ENCODE measurements around the gene AKAP3.

AKAP3 gene

DNA sequence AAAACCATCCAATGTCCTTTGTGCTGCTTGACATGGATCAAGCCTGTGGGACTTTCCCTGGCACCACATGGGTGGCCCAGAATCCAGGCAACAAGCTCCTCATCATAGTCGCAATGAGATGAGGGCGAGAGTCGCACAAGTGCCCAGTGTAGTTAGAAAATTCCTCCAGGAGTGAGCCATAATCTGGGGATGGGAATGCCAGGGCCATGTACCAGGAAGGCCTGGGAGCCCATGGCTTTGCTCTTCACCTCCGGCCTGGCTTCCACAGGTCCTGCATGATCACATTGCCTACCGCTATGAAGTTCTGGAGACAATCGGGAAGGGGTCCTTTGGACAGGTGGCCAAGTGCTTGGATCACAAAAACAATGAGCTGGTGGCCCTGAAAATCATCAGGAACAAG, 53.0 kb downstream of the AKAP3 start:
- DNase-seq (ENCODE audit: extremely low spot score): no peak
- TF ChIP-seq, protein P1, sequence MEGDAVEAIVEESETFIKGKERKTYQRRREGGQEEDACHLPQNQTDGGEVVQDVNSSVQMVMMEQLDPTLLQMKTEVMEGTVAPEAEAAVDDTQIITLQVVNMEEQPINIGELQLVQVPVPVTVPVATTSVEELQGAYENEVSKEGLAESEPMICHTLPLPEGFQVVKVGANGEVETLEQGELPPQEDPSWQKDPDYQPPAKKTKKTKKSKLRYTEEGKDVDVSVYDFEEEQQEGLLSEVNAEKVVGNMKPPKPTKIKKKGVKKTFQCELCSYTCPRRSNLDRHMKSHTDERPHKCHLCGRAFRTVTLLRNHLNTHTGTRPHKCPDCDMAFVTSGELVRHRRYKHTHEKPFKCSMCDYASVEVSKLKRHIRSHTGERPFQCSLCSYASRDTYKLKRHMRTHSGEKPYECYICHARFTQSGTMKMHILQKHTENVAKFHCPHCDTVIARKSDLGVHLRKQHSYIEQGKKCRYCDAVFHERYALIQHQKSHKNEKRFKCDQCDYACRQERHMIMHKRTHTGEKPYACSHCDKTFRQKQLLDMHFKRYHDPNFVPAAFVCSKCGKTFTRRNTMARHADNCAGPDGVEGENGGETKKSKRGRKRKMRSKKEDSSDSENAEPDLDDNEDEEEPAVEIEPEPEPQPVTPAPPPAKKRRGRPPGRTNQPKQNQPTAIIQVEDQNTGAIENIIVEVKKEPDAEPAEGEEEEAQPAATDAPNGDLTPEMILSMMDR (IDR thresholded peaks at IDR 0.05; ENCODE audit: control extremely low read depth, extremely low read depth, low read depth, missing control alignments): no peak
- ChIA-PET POLR2A (no interaction called here), CTCF (interaction anchor here (1.5 to 9.8 kb wide), 2 partner anchors 8 to 12 kb away, joined by 3 to 96 read pairs; no protein-coding TSS in a partner anchor)

DNA sequence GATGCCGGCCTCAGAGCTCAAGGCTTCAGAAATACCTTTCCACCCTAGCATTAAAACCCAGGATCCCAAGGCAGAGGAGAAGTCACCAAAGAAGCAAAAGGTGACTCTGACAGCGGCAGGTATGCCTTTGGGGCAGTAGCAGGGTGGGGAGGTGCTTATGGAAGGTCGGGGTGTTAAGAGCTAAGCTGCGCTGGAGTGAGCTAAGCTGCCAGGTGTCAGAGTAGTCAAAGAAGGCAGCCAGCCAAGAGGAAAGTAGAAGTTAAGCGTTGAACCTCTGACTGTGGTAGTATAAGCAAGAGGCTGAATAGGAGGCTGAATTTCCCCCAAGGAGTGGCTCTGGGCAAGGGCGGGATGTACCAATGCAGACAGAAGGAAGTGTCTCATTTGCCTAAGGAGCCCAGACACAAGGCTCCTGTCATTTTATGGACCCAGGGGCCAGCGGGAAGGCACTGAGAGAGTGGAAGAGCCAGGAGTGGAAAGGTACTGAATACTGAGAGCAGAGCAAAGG, 57.6 kb downstream of the AKAP3 start:
- TF ChIP-seq, protein P1 (IDR thresholded peaks at IDR 0.05; ENCODE audit: control extremely low read depth, extremely low read depth, low read depth, missing control alignments): no peak
- POLR2A ChIA-PET: no interaction called here
- no peak for DNase-seq (ENCODE audit: extremely low spot score)
- CTCF ChIA-PET: interaction anchor here (1.6 to 9.8 kb wide), 4 partner anchors 9 to 16 kb away, joined by 6 to 96 read pairs (median 8); no protein-coding TSS in a partner anchor

- DNase-seq (ENCODE audit: extremely low spot score): no peak
- POLR2A ChIA-PET: no interaction called here
- CTCF ChIA-PET: interaction anchor here (2.7 to 9.8 kb wide), 2 partner anchors 9 to 14 kb away, joined by 8 to 96 read pairs; no protein-coding TSS in a partner anchor
- TF ChIP-seq, protein P1 (IDR thresholded peaks at IDR 0.05; ENCODE audit: control extremely low read depth, extremely low read depth, low read depth, missing control alignments): no peak
Measured at GRCh38 chr12:4589941-4590340, 58.9 kb downstream of the AKAP3 start.

GRCh38 chr12:4588916-4589315, 59.9 kb downstream of the AKAP3 start:
- DNase-seq (ENCODE audit: extremely low spot score): no peak
- ChIA-PET POLR2A (no interaction called here), CTCF (interaction anchor here (2.7 to 9.8 kb wide), 2 partner anchors 8 to 15 kb away, joined by 8 to 96 read pairs; no protein-coding TSS in a partner anchor)
- TF ChIP-seq, protein P1 (IDR thresholded peaks at IDR 0.05; ENCODE audit: control extremely low read depth, extremely low read depth, low read depth, missing control alignments): no peak

GRCh38 chr12:4587108-4587507, 61.7 kb downstream of the AKAP3 start:
- CTCF ChIA-PET: interaction anchor here (1.0 to 9.8 kb wide), 5 partner anchors 10 to 18 kb away, joined by 3 to 96 read pairs (median 4); no protein-coding TSS in a partner anchor
- TF ChIP-seq, protein P1 (IDR thresholded peaks at IDR 0.05; ENCODE audit: control extremely low read depth, extremely low read depth, low read depth, missing control alignments): no peak
- no peak for DNase-seq (ENCODE audit: extremely low spot score)
- POLR2A ChIA-PET: no interaction called here

- TF ChIP-seq, protein P1 (IDR thresholded peaks at IDR 0.05; ENCODE audit: control extremely low read depth, extremely low read depth, low read depth, missing control alignments): no peak
- ChIA-PET CTCF (interaction anchor here (1.0 to 1.8 kb wide), 4 partner anchors 12 to 171 kb away, joined by 3 to 6 read pairs (median 4); no protein-coding TSS in a partner anchor), POLR2A (no interaction called here)
- DNase-seq (ENCODE audit: extremely low spot score): no peak
Measured at GRCh38 chr12:4586500-4586899, 62.4 kb downstream of the AKAP3 start.
